K562 (cell line): ENCODE measurements around the gene EGFL7. TPM values are rescaled to one million over a fixed set of nuclear protein-coding genes. Genes with fewer than 3 reads are reported as not detected.

Experiments used
- ATAC-seq: fragments of 200-7000 bp; cut with Tn5 transposase; 3 replicates; pipeline ENCODE4 v1.9.1; 2020; ENCODE audit warnings: moderate library complexity
- BruUV-seq: library from RNA; stranded (reverse); fragments of 400-500 nt; replicated peaks from 2 replicates; lab custom pipeline; 2021; lab: Mats Ljungman, UMichigan
- CTCF ChIA-PET: fragments of 300-600 bp; formaldehyde crosslinking; extraction: SDS; loops from one replicate; lab custom pipeline; 2021; ENCODE audit warnings: low intra/inter-chr PET ratio; lab: Yijun Ruan, JAX
- POLR2A ChIA-PET: fragments of 300-600, 350-650 bp; sonication (Branson Sonifier 250); formaldehyde crosslinking; extraction: SDS; loops from one replicate; lab custom pipeline; 2021; ENCODE audit warnings: antibody characterized with exemption, inconsistent platforms; lab: Yijun Ruan, JAX
- DNase-seq, 4 experiments: peaks; one replicate each; pipeline versions ENCODE4 v3.0.0 to v3.0.0-alpha.2; 2011 to 2018; ENCODE audit warnings: low spot score in 3 of 4, mixed read lengths in 3 of 4; ENCODE audit errors: extremely low read depth in 1 of 4
- FAIRE-seq: peaks from 2 replicates; lab custom pipeline; 2011; peaks lifted over from hg19 to GRCh38; lab: Jason Lieb, UNC
- H2AFZ ChIP-seq: 2 replicates; pipeline ENCODE4 v1.6.0; 2011; ENCODE audit warnings: low read depth, low read length, control low read depth, inconsistent platforms
- H3K27ac ChIP-seq: fragments of 200-600 bp; 3 replicates; pipeline ENCODE4 v1.8.0; 2011; ENCODE audit warnings: low read depth, mild to moderate bottlenecking, control low read depth, inconsistent platforms, low read length, moderate library complexity, mixed read lengths; ENCODE audit errors: extremely low read depth
- H3K27me3 ChIP-seq, 2 experiments: fragments of 300-600 bp in 1 of 2; 2 replicates in 1 of 2; 3 replicates in 1 of 2; pipeline versions ENCODE4 v1.6.0 to v1.8.0; 2011; ENCODE audit warnings: inconsistent platforms in 2 of 2, low read length in 2 of 2, mild to moderate bottlenecking in 1 of 2, mixed read lengths in 1 of 2, moderate library complexity in 1 of 2; ENCODE audit not compliant: control insufficient read depth in 2 of 2, insufficient read depth in 2 of 2
- H3K36me3 ChIP-seq: fragments of 300-600 bp; 3 replicates; pipeline ENCODE4 v1.8.0; 2011; ENCODE audit warnings: mild to moderate bottlenecking, low read length, inconsistent platforms; ENCODE audit not compliant: control insufficient read depth, insufficient read depth
- H3K4me1 ChIP-seq, 2 experiments: fragments of 200-600 bp in 1 of 2; replicated peaks in 1 of 2; 2 replicates in 1 of 2; 3 replicates in 1 of 2; pipeline versions ENCODE4 v1.5.1 to v1.8.0; 2011; ENCODE audit warnings: inconsistent platforms in 2 of 2, low read length in 2 of 2, mild to moderate bottlenecking in 1 of 2, mixed read lengths in 1 of 2, moderate library complexity in 1 of 2; ENCODE audit not compliant: control insufficient read depth in 2 of 2, insufficient read depth in 2 of 2
- H3K4me2 ChIP-seq: 2 replicates; pipeline ENCODE4 v1.6.1; 2011; ENCODE audit warnings: low read length, control low read depth, inconsistent platforms, mixed read lengths; ENCODE audit not compliant: insufficient read depth
- H3K4me3 ChIP-seq: fragments of 200-600 bp; sonication (generic), shearing (Covaris generic); 2 replicates; pipeline ENCODE4 v1.5.1; 2016; ENCODE audit warnings: control low read depth, inconsistent platforms
- H3K79me2 ChIP-seq: fragments of 200-600 bp; 3 replicates; pipeline ENCODE4 v1.8.0; 2011; ENCODE audit warnings: low read length, inconsistent platforms; ENCODE audit not compliant: control insufficient read depth, insufficient read depth
- H3K9ac ChIP-seq, 2 experiments: 2 replicates each; pipeline versions ENCODE4 v1.6.0 to v1.6.1; 2011; ENCODE audit warnings: low read depth in 2 of 2, low read length in 2 of 2, control low read depth in 1 of 2, inconsistent platforms in 1 of 2, mild to moderate bottlenecking in 1 of 2, mixed read lengths in 1 of 2; ENCODE audit not compliant: insufficient read depth in 1 of 2
- H3K9me1 ChIP-seq: one replicate; pipeline ENCODE4 v1.6.0; 2011; ENCODE audit warnings: inconsistent platforms, mild to moderate bottlenecking, low read length, moderate library complexity; ENCODE audit not compliant: control insufficient read depth, insufficient read depth
- H3K9me3 ChIP-seq: replicated peaks from 2 replicates; pipeline ENCODE4 v1.5.1; 2011; ENCODE audit warnings: low read depth, low read length, inconsistent platforms; ENCODE audit not compliant: control insufficient read depth, insufficient read depth
- H4K20me1 ChIP-seq: replicated peaks from 2 replicates; pipeline ENCODE4 v1.6.1; 2011; ENCODE audit warnings: low read length, inconsistent platforms, mixed read lengths; ENCODE audit not compliant: control insufficient read depth, insufficient read depth
- IRF2 ChIP-seq: sonication (generic); formaldehyde crosslinking; IDR thresholded peaks from 2 replicates; pipeline ENCODE4 v1.8.1; 2022; ENCODE audit warnings: mild to moderate bottlenecking, missing genetic modification reagents
- KDM5B ChIP-seq: fragments of 200-600 bp; sonication (generic); IDR thresholded peaks from 2 replicates; pipeline ENCODE4 v1.6.1; 2012; ENCODE audit warnings: low read depth, mild to moderate bottlenecking, moderate library complexity, low read length, control low read depth, inconsistent platforms; ENCODE audit not compliant: insufficient replicate concordance
- NR2C1 ChIP-seq, 2 experiments: fragments of 450-650 bp; IDR thresholded peaks; 2 replicates each; pipeline ENCODE4 v1.6.1; 2017; ENCODE audit warnings: mild to moderate bottlenecking in 2 of 2, antibody characterized with exemption in 1 of 2, inconsistent platforms in 1 of 2, missing compliant biosample characterization in 1 of 2, missing genetic modification characterization in 1 of 2
- POLR2A ChIP-seq: fragments of 450-650 bp; conservative IDR thresholded peaks from 2 replicates; pipeline ENCODE4 v1.6.1; 2016
- POLR2AphosphoS2 ChIP-seq: IDR thresholded peaks from 2 replicates; pipeline ENCODE4 v1.6.1; 2012; ENCODE audit warnings: low read length, improper control_type of control experiment
- POLR2G ChIP-seq: fragments of 200-400 bp; formaldehyde crosslinking; IDR thresholded peaks from 2 replicates; pipeline ENCODE4 v1.6.1; 2017; ENCODE audit warnings: low read depth, mild to moderate bottlenecking, antibody characterized with exemption, low read length, moderate library complexity
- PTBP1 ChIP-seq: fragments of 200-400 bp; formaldehyde crosslinking; IDR thresholded peaks from 2 replicates; pipeline ENCODE4 v1.6.1; 2017; ENCODE audit warnings: low read depth, low read length
- RBFOX2 ChIP-seq: fragments of 200-400 bp; formaldehyde crosslinking; IDR thresholded peaks from 2 replicates; pipeline ENCODE4 v1.6.1; 2017; ENCODE audit warnings: low read depth, mild to moderate bottlenecking, low read length, moderate library complexity
- RBM22 ChIP-seq: fragments of 200-400 bp; formaldehyde crosslinking; IDR thresholded peaks from 2 replicates; pipeline ENCODE4 v1.6.1; 2018; ENCODE audit warnings: low read length, low read depth; ENCODE audit not compliant: poor library complexity, severe bottlenecking
- SIRT6 ChIP-seq: IDR thresholded peaks from one replicate; pipeline ENCODE4 v1.6.1; 2012; ENCODE audit warnings: low read depth, mild to moderate bottlenecking, control low read depth, inconsistent platforms, low read length, moderate library complexity
- SOX6 ChIP-seq: fragments of 450-650 bp; IDR thresholded peaks from 2 replicates; pipeline ENCODE4 v1.6.1; 2014; ENCODE audit warnings: mild to moderate bottlenecking
- SUPT5H ChIP-seq: fragments of 450-650 bp; IDR thresholded peaks from 2 replicates; pipeline ENCODE4 v1.6.1; 2016
- ZBED1 ChIP-seq: IDR thresholded peaks from 2 replicates; pipeline ENCODE4 v1.6.1; 2014
- WGBS: fragments of 100-300 bp; shearing (Covaris generic); methylation state at CpG from one replicate; pipeline ENCODE4 v1.1.6; 2016; ENCODE audit warnings: low coverage, mixed read lengths; ENCODE audit not compliant: insufficient coverage; ENCODE audit errors: missing lambda C conversion rate; 5-methylcytosine and 5-hydroxymethylcytosine counted together
- in situ Hi-C: fragments of 300-500 bp; cut with MboI; formaldehyde crosslinking; loops from 4 replicates; pipeline ENCODE4 v1.15.0; 2018; ENCODE audit warnings: inconsistent platforms, mixed read lengths
- intact Hi-C: fragments of 100-400 bp; cut with micrococcal nuclease; formaldehyde crosslinking; loops from 2 replicates; pipeline ENCODE4 v1.14.2; 2022
- polyA plus RNA-seq, 8 experiments: library from polyadenylated mRNA; depleted of rRNA in 4 of 8; stranded (reverse) in 5 of 8; unstranded in 3 of 8; fragments of >200 nt; fragmentation: Nextera tagmentation in 2 of 8; fragmentation: Illumina TruSeq in 1 of 8; extraction: Ambion mirVana in 2 of 8; extraction: Trizol in 1 of 8; gene quantifications; 2 replicates each; pipeline versions ENCODE4 v1.2.1 to v1.2.3, GENCODE V29; 2011 to 2014; ENCODE audit warnings: inconsistent platforms in 1 of 8, missing spikeins in 1 of 8
- total RNA-seq, 7 experiments: library from RNA; depleted of rRNA in 6 of 7; stranded (reverse); fragments of >200 nt in 6 of 7; fragmentation: Illumina TruSeq in 2 of 7; extraction: Trizol in 2 of 7; gene quantifications; 2 replicates each; pipeline versions ENCODE4 v1.2.1 to v1.2.3, GENCODE V29; 2011 to 2021; ENCODE audit warnings: low replicate concordance in 1 of 7

The EGFL7 gene
- total and polyA plus RNA-seq, 9 of the 15 experiments (the other 6 are each of a cell fraction or from before 2014, with no cell fraction given) = 1.5 to 286 (median 55.5) TPM

GRCh38 chr9:136667214-136667939, 4.7 kb downstream of the EGFL7 start:
- DNase-seq (peak in 1 of 4 experiments; percentile 34), ATAC-seq (no peak), FAIRE-seq (no peak)
- no TSS peak for BruUV-seq
- Histone ChIP-seq H3K9me3 (0 out of 2 replicates have a peak, but pooled peaks cover 3% of the 10 kb centered on the region), H3K4me2 (peak overlapping the region; percentile 27; the same call in 1 of the 2 replicates), H3K9me1 (peaks cover 2% of the 10 kb centered on the region), H3K27ac (peak overlapping the region; percentile 76; the same call in 2 of the 3 replicates), H4K20me1 (peaks cover 61% of the 10 kb centered on the region), H3K4me3 (peak overlapping the region; percentile 81; the same call in 1 of the 2 replicates), H3K36me3 (peaks cover 83% of the 10 kb centered on the region; the same call in 2 of the 3 replicates), H3K9ac (peak overlapping the region in 1 of 2 experiments; percentile 89; a peak in 3 of 4 replicates), H3K79me2 (peaks cover 64% of the 10 kb centered on the region), H3K4me1 (peaks cover 8 to 96% of the 10 kb centered on the region in 2 experiments), H3K27me3 (no peaks in the 10 kb centered on the region), H2AFZ (no peak overlapping the region)
- intact Hi-C loops (no loop called here), in situ Hi-C loops (no loop called here)
- TF ChIP-seq ZBED1 (peak; percentile 61; the same call in 1 of the 2 replicates), POLR2G (peak; percentile 66), PTBP1 (peak; percentile 82; the same call in 1 of the 2 replicates), RBM22 (peak; percentile 13), SUPT5H (0 out of 2 replicates have a peak, but pooled peaks have one; percentile 33), IRF2 (CRISPR knock-in tag) (no peak), SIRT6 (peak; percentile 69), POLR2A (peak; percentile 31), NR2C1 (IDR thresholded peaks at IDR 0.05) (no peak), NR2C1 (tag; IDR thresholded peaks at IDR 0.05) (no peak), SOX6 (no peak), KDM5B (peak; percentile 21), RBFOX2 (peak; percentile 73), POLR2AphosphoS2 (peak; percentile 82; the same call in 1 of the 2 replicates)
- POLR2A ChIA-PET = interaction anchor here (0.6 kb wide), 1 partner anchor 16 kb away, joined by 3 read pairs; no protein-coding TSS in a partner anchor
- CTCF ChIA-PET = no interaction called here
- 87% methylated on average over 17 of the region's 21 CpGs for whole genome bisulfite sequencing
